ENCODE data around the gene ACSL5. TPM values are rescaled to one million over a fixed set of nuclear protein-coding genes. Genes with fewer than 3 reads are reported as not detected.
"Not testable (repeated sequence)": the region's sequence is repeated elsewhere in the genome, so short reads cannot be mapped to it uniquely, and the experiment has no call there.

The ACSL5 gene
- total and polyA plus RNA-seq, 11 donors, result 4.0 to 23.8 (median 7.0) TPM

- no peaks in the 10 kb centered on the region for H3K27me3 ChIP-seq
- WGBS, 4 donors, result 78 to 89% (median 82%) methylated on average over 2 to 3 of the region's 3 CpGs
- intact Hi-C loops (cut with DNase I), result no loop called here
- H3K4me1 ChIP-seq, result no peaks in the 10 kb centered on the region
- no peak for TF ChIP-seq CTCF (IDR thresholded peaks at IDR 0.05)
- no peak for TF ChIP-seq POLR2A (IDR thresholded peaks at IDR 0.05)
- ATAC-seq (no peak), DNase-seq (no peak)
- no peak overlapping the region for H3K4me3 ChIP-seq
- H3K9me3 ChIP-seq, result peaks cover 0 to 9% (median 0%) of the 10 kb centered on the region in 12 donors
- peaks cover 0 to 7% (median 0%) of the 10 kb centered on the region in 9 donors for H3K36me3 ChIP-seq
- H3K27ac ChIP-seq, result no peak overlapping the region
Measured at GRCh38 chr10:112454910-112455779, 81.2 kb downstream of the ACSL5 start.

- Histone ChIP-seq H3K4me1 (no peaks in the 10 kb centered on the region), H3K27me3 (no peaks in the 10 kb centered on the region), H3K36me3 (peaks cover 0 to 15% (median 9%) of the 10 kb centered on the region in 9 donors), H3K27ac (no peak overlapping the region), H3K9me3 (peaks cover 0 to 9% (median 0%) of the 10 kb centered on the region in 12 donors), H3K4me3 (no peak overlapping the region)
- 95 to 100% (median 96%) methylated on average over 2 of the region's 2 CpGs for WGBS, 4 donors
- ATAC-seq (no peak), DNase-seq (no peak)
- intact Hi-C loops (cut with DNase I), result no loop called here
- no peak for TF ChIP-seq CTCF (IDR thresholded peaks at IDR 0.05)
- no peak for TF ChIP-seq POLR2A (IDR thresholded peaks at IDR 0.05)
Measured at GRCh38 chr10:112456533-112456932, 82.6 kb downstream of the ACSL5 start.

- no peak for TF ChIP-seq CTCF (IDR thresholded peaks at IDR 0.05)
- TF ChIP-seq POLR2A (IDR thresholded peaks at IDR 0.05), result no peak
- Histone ChIP-seq H3K4me3 (no peak overlapping the region), H3K27ac (no peak overlapping the region), H3K9me3 (no peaks in the 10 kb centered on the region), H3K36me3 (peaks cover 0 to 40% (median 23%) of the 10 kb centered on the region in 9 donors), H3K4me1 (no peaks in the 10 kb centered on the region), H3K27me3 (no peaks in the 10 kb centered on the region)
- no peak for ATAC-seq
- intact Hi-C loops (cut with DNase I), result no loop called here
- DNase-seq, result no peak
- WGBS, 4 donors, result 93 to 98% (median 94%) methylated on average over 2 of the region's 2 CpGs
Measured at GRCh38 chr10:112460366-112460765, 86.5 kb downstream of the ACSL5 start.

GRCh38 chr10:112461029-112461887 is 87.3 kb downstream of the ACSL5 start:
- intact Hi-C loops (cut with DNase I), result no loop called here
- Histone ChIP-seq H3K27ac (no peak overlapping the region), H3K4me3 (no peak overlapping the region), H3K9me3 (no peaks in the 10 kb centered on the region), H3K27me3 (no peaks in the 10 kb centered on the region), H3K4me1 (no peaks in the 10 kb centered on the region), H3K36me3 (peaks cover 0 to 49% (median 32%) of the 10 kb centered on the region in 9 donors)
- ATAC-seq (no peak), DNase-seq (no peak)
- TF ChIP-seq CTCF (IDR thresholded peaks at IDR 0.05), result no peak
- TF ChIP-seq POLR2A (IDR thresholded peaks at IDR 0.05), result no peak
- 95 to 97% (median 96%) methylated on average over 4 of the region's 4 CpGs for WGBS, 4 donors

GRCh38 chr10:112464074-112464473 is 90.2 kb downstream of the ACSL5 start:
- H3K4me3 ChIP-seq; ATAC-seq; DNase-seq; H3K27ac ChIP-seq; H3K4me1 ChIP-seq; H3K9me3 ChIP-seq; H3K27me3 ChIP-seq; intact Hi-C loops (cut with DNase I): not testable (repeated sequence)
- WGBS, 4 donors, result 95 to 98% (median 97%) methylated on average over 5 of the region's 5 CpGs
- peaks cover 0 to 71% (median 59%) of the 10 kb centered on the region in 9 donors for H3K36me3 ChIP-seq
